SK-N-MC (cell line): ENCODE measurements around the gene DBNDD2.

Experiments used
- EZH2 ChIP-seq: fragments of 200-600 bp; sonication (generic); IDR thresholded peaks from one replicate; pipeline ENCODE4 v1.6.1; 2017; ENCODE audit warnings: antibody characterized with exemption
- POLR2AphosphoS5 ChIP-seq: IDR thresholded peaks from 2 replicates; pipeline ENCODE4 v1.6.1; 2012; ENCODE audit warnings: mild to moderate bottlenecking, low read depth, low read length, borderline replicate concordance

GRCh38 chr20:45374101-45374467 is 34.0 kb upstream of the DBNDD2 start:
- no peak for TF ChIP-seq POLR2AphosphoS5
- no peak for TF ChIP-seq EZH2
